WTC11 (cell line): ENCODE data around the gene ERICH4. TPM values are rescaled to one million over a fixed set of nuclear protein-coding genes. Genes with fewer than 3 reads are reported as not detected.

Source experiments
- ATAC-seq: fragments of 200-7000 bp; cut with Tn5 transposase; 2 replicates; pipeline ENCODE4 v1.10.0; 2021; ENCODE audit warnings: mild to moderate bottlenecking, moderate library complexity
- CTCF ChIA-PET: fragments of 300-600 bp; sonication (Branson Sonifier 250); formaldehyde crosslinking; loops from one replicate; lab custom pipeline; 2021; ENCODE audit warnings: antibody characterized with exemption; lab: Charles Lee
- POLR2A ChIA-PET: fragments of 350-600 bp; sonication (Branson Sonifier 250); formaldehyde crosslinking; loops from one replicate; lab custom pipeline; 2021; ENCODE audit warnings: antibody characterized with exemption; lab: Charles Lee
- DNase-seq: peaks from one replicate; pipeline ENCODE4 v3.0.0; 2021; ENCODE audit warnings: low spot score
- H3K27ac Mint-ChIP-seq: 2 replicates; pipeline ENCODE4 v1.8.0; 2021; ENCODE audit warnings: mixed read lengths
- H3K27me3 Mint-ChIP-seq: 2 replicates; pipeline ENCODE4 v1.8.0; 2021; ENCODE audit warnings: low read depth, mild to moderate bottlenecking, moderate library complexity, mixed read lengths
- H3K36me3 Mint-ChIP-seq: 2 replicates; pipeline ENCODE4 v1.8.0; 2021; ENCODE audit warnings: mixed read lengths
- H3K4me1 Mint-ChIP-seq: 2 replicates; pipeline ENCODE4 v1.8.0; 2022; ENCODE audit warnings: mixed read lengths
- H3K4me3 Mint-ChIP-seq: 2 replicates; pipeline ENCODE4 v1.8.0; 2021; ENCODE audit warnings: mild to moderate bottlenecking, moderate library complexity, mixed read lengths
- H3K9me3 Mint-ChIP-seq: 2 replicates; pipeline ENCODE4 v1.8.0; 2021; ENCODE audit warnings: mixed read lengths
- CREB1 ChIP-seq: sonication (generic); formaldehyde crosslinking; IDR thresholded peaks from 2 replicates; pipeline ENCODE4 v1.8.0; 2023; ENCODE audit warnings: mild to moderate bottlenecking, missing genetic modification reagents
- CREM ChIP-seq: sonication (generic); formaldehyde crosslinking; IDR thresholded peaks from 2 replicates; pipeline ENCODE4 v1.8.1; 2022; ENCODE audit warnings: mild to moderate bottlenecking, missing genetic modification reagents, moderate library complexity
- NFATC4 ChIP-seq: fragments of 250-450 bp; sonication (Bioruptor Pico); IDR thresholded peaks from 2 replicates; pipeline ENCODE4 v1.9.0; 2021; ENCODE audit warnings: mild to moderate bottlenecking
- PRDM15 ChIP-seq: sonication (generic); formaldehyde crosslinking; IDR thresholded peaks from 2 replicates; pipeline ENCODE4 v1.8.0; 2022; ENCODE audit warnings: missing genetic modification reagents
- SMAD3 ChIP-seq: sonication (generic); formaldehyde crosslinking; IDR thresholded peaks from 2 replicates; pipeline ENCODE4 v1.8.0; 2022; ENCODE audit warnings: missing genetic modification reagents, mild to moderate bottlenecking, borderline replicate concordance
- TCF7 ChIP-seq: sonication (generic); formaldehyde crosslinking; IDR thresholded peaks from 2 replicates; pipeline ENCODE4 v1.8.0; 2022; ENCODE audit warnings: mild to moderate bottlenecking, low read depth, missing genetic modification reagents, moderate library complexity
- ZBTB21 ChIP-seq: sonication (generic); formaldehyde crosslinking; IDR thresholded peaks from 2 replicates; pipeline ENCODE4 v1.8.1; 2023; ENCODE audit warnings: mild to moderate bottlenecking, missing genetic modification reagents, borderline replicate concordance
- ZNF219 ChIP-seq: sonication (generic); formaldehyde crosslinking; IDR thresholded peaks from 2 replicates; pipeline ENCODE4 v1.8.0; 2023; ENCODE audit warnings: missing genetic modification reagents, mild to moderate bottlenecking, borderline replicate concordance
- ZNF671 ChIP-seq: fragments of 250-450 bp; sonication (Bioruptor Pico); IDR thresholded peaks from 2 replicates; pipeline ENCODE4 v1.8.0; 2021; ENCODE audit warnings: mild to moderate bottlenecking
- total RNA-seq: library from RNA; stranded (reverse); gene quantifications from 3 replicates; pipeline ENCODE4 v1.2.3, GENCODE V29; 2021
- TF ChIP-seq, protein P1 (sequence below): sonication (generic); formaldehyde crosslinking; IDR thresholded peaks from 2 replicates; pipeline ENCODE4 v1.8.1; 2022; ENCODE audit warnings: low read depth, missing genetic modification reagents, borderline replicate concordance
- TF ChIP-seq, protein P2 (sequence below): fragments of 200-600 bp; IDR thresholded peaks from 2 replicates; pipeline ENCODE4 v1.8.0; 2022; ENCODE audit warnings: antibody characterized with exemption
- TF ChIP-seq, protein P3 (sequence below): sonication (generic); formaldehyde crosslinking; IDR thresholded peaks from 2 replicates; pipeline ENCODE4 v1.8.1; 2023; ENCODE audit warnings: mild to moderate bottlenecking, missing genetic modification reagents, moderate library complexity

The ERICH4 gene
- total RNA-seq, 1 experiment from 2014 or later = 0.24 TPM

- TF ChIP-seq NFATC4 (CRISPR knock-in tag) = no peak
Measured at GRCh38 chr19:41397086-41398049, 45.6 kb upstream of the ERICH4 start, which contains the start of the genes BCKDHA and EXOSC5 (continued).

GRCh38 chr19:41398050-41398418 is 44.9 kb upstream of the ERICH4 start:
- no peaks in the 10 kb centered on the region for H3K36me3 Mint-ChIP-seq
- TF ChIP-seq SMAD3 (CRISPR knock-in tag) = no peak
- TF ChIP-seq PRDM15 (CRISPR knock-in tag) = no peak
- H3K27me3 Mint-ChIP-seq = no peaks in the 10 kb centered on the region
- peaks cover 22% of the 10 kb centered on the region for H3K4me1 Mint-ChIP-seq
- H3K9me3 Mint-ChIP-seq = no peaks in the 10 kb centered on the region
- H3K4me3 Mint-ChIP-seq = peak overlapping the region; percentile 100
- POLR2A ChIA-PET = interaction anchor here (0.6 to 1.1 kb wide), 2 partner anchors 34 to 41 kb away, joined by 3 read pairs; partner anchors contain the start of gene B9D2
- DNase-seq = no peak
- H3K27ac Mint-ChIP-seq = peak overlapping the region; percentile 100
- ATAC-seq = no peak
- CTCF ChIA-PET = interaction anchor here (1.0 kb wide), 1 partner anchor 10 kb away, joined by 3 read pairs; no protein-coding TSS in a partner anchor

DNA sequence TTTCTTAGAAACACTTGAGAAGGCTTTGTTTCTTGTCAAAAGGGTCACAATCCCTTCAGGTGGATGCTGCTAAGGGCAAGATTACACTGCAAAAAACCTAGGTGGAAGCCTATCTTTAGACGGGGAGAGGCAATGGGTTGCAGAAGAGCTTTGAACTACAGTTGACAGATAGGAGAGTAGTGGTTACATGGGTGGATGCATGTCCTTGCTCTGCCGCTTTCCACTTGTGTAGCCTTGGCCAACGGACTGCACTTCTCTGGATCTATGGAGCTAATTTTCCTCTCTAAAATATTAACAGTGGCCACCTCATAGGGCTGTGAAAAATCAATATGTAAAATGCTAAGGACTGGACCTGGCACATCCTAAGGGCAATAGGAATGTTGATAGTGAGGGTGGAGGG is 44.4 kb upstream of the ERICH4 start:
- no peak for ATAC-seq

DNA sequence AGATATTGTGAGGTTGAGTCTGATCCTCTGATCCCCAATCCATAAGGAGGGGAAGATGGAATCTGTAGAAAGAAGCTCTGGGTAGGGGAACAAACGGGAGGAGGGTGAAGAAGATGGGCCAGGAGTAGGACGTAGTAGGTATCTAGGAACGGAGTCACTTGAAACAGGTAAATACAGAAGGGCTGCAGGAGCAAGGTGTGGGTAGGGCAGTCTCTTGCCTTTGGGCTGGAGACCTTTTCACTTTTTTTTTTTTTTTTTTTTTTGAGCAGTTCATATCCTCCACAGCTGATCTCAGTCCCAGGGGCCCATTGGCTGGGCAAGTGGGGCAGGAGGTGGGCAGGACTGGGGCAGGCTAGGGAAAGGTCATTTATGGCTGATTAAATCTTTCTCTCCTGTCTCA is 43.9 kb upstream of the ERICH4 start:
- Mint-ChIP-seq H3K4me3 (peak overlapping the region; percentile 100), H3K36me3 (no peaks in the 10 kb centered on the region), H3K9me3 (no peaks in the 10 kb centered on the region), H3K27ac (peak overlapping the region; percentile 60), H3K27me3 (no peaks in the 10 kb centered on the region), H3K4me1 (peaks cover 22% of the 10 kb centered on the region)
- ChIA-PET POLR2A (interaction anchor here (0.7 to 1.1 kb wide), 2 partner anchors 28 to 35 kb away, joined by 3 to 9 read pairs; partner anchors contain the start of genes B3GNT8 and B9D2), CTCF (no interaction called here)
- no peak for ATAC-seq
- TF ChIP-seq ZNF671 (CRISPR knock-in tag) = no peak
- DNase-seq = no peak

More for the DNA sequence above, 44.4 kb upstream of the ERICH4 start:
- no peak for TF ChIP-seq TCF7 (CRISPR knock-in tag)
- TF ChIP-seq, protein P1, sequence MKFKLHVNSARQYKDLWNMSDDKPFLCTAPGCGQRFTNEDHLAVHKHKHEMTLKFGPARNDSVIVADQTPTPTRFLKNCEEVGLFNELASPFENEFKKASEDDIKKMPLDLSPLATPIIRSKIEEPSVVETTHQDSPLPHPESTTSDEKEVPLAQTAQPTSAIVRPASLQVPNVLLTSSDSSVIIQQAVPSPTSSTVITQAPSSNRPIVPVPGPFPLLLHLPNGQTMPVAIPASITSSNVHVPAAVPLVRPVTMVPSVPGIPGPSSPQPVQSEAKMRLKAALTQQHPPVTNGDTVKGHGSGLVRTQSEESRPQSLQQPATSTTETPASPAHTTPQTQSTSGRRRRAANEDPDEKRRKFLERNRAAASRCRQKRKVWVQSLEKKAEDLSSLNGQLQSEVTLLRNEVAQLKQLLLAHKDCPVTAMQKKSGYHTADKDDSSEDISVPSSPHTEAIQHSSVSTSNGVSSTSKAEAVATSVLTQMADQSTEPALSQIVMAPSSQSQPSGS (CRISPR knock-in tag) = no peak
- DNase-seq = no peak
- H3K4me3 Mint-ChIP-seq = peak overlapping the region; percentile 100
- H3K9me3 Mint-ChIP-seq = no peaks in the 10 kb centered on the region
- ChIA-PET POLR2A (interaction anchor here (0.6 to 1.1 kb wide), 3 partner anchors 28 to 41 kb away, joined by 3 to 9 read pairs (median 3); partner anchors contain the start of genes B3GNT8 and B9D2), CTCF (interaction anchor here (1.0 kb wide), 1 partner anchor 10 kb away, joined by 3 read pairs; no protein-coding TSS in a partner anchor)
- H3K36me3 Mint-ChIP-seq = no peaks in the 10 kb centered on the region
- H3K27me3 Mint-ChIP-seq = no peaks in the 10 kb centered on the region
- H3K27ac Mint-ChIP-seq = peak overlapping the region; percentile 100
- H3K4me1 Mint-ChIP-seq = peaks cover 22% of the 10 kb centered on the region

GRCh38 chr19:41399525-41399924 is 43.4 kb upstream of the ERICH4 start:
- Mint-ChIP-seq H3K27ac (no peak overlapping the region; the same call in 1 of the 2 replicates), H3K4me3 (peak overlapping the region; percentile 39; the same call in 1 of the 2 replicates), H3K27me3 (no peaks in the 10 kb centered on the region), H3K36me3 (no peaks in the 10 kb centered on the region), H3K9me3 (no peaks in the 10 kb centered on the region), H3K4me1 (peaks cover 22% of the 10 kb centered on the region)
- ATAC-seq = no peak
- no peak for DNase-seq
- ChIA-PET POLR2A (no interaction called here), CTCF (no interaction called here)
- TF ChIP-seq ZBTB21 (CRISPR knock-in tag) (no peak), ZNF219 (no peak), CREM (CRISPR knock-in tag) (no peak), PRDM15 (CRISPR knock-in tag) (no peak), CREB1 (CRISPR knock-in tag) (no peak)
- TF ChIP-seq, protein P2, sequence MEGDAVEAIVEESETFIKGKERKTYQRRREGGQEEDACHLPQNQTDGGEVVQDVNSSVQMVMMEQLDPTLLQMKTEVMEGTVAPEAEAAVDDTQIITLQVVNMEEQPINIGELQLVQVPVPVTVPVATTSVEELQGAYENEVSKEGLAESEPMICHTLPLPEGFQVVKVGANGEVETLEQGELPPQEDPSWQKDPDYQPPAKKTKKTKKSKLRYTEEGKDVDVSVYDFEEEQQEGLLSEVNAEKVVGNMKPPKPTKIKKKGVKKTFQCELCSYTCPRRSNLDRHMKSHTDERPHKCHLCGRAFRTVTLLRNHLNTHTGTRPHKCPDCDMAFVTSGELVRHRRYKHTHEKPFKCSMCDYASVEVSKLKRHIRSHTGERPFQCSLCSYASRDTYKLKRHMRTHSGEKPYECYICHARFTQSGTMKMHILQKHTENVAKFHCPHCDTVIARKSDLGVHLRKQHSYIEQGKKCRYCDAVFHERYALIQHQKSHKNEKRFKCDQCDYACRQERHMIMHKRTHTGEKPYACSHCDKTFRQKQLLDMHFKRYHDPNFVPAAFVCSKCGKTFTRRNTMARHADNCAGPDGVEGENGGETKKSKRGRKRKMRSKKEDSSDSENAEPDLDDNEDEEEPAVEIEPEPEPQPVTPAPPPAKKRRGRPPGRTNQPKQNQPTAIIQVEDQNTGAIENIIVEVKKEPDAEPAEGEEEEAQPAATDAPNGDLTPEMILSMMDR = no peak
- TF ChIP-seq, protein P3, sequence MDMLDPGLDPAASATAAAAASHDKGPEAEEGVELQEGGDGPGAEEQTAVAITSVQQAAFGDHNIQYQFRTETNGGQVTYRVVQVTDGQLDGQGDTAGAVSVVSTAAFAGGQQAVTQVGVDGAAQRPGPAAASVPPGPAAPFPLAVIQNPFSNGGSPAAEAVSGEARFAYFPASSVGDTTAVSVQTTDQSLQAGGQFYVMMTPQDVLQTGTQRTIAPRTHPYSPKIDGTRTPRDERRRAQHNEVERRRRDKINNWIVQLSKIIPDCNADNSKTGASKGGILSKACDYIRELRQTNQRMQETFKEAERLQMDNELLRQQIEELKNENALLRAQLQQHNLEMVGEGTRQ = no peak
